GM18870 (cell line): ENCODE measurements around the gene TRMT1.
"Not testable (repeated sequence)": the region's sequence is repeated elsewhere in the genome, so short reads cannot be mapped to it uniquely, and the experiment has no call there.

Experiments
- ATAC-seq: cut with Tn5 transposase; IDR thresholded peaks from one replicate; pipeline ENCODE4 v1.9.1; 2021; ENCODE audit warnings: moderate library complexity; ENCODE audit not compliant: unreplicated experiment

Gene TRMT1

GRCh38 chr19:13150931-13151604, 34.5 kb upstream of the TRMT1 start:
- ATAC-seq, result no peak

DNA sequence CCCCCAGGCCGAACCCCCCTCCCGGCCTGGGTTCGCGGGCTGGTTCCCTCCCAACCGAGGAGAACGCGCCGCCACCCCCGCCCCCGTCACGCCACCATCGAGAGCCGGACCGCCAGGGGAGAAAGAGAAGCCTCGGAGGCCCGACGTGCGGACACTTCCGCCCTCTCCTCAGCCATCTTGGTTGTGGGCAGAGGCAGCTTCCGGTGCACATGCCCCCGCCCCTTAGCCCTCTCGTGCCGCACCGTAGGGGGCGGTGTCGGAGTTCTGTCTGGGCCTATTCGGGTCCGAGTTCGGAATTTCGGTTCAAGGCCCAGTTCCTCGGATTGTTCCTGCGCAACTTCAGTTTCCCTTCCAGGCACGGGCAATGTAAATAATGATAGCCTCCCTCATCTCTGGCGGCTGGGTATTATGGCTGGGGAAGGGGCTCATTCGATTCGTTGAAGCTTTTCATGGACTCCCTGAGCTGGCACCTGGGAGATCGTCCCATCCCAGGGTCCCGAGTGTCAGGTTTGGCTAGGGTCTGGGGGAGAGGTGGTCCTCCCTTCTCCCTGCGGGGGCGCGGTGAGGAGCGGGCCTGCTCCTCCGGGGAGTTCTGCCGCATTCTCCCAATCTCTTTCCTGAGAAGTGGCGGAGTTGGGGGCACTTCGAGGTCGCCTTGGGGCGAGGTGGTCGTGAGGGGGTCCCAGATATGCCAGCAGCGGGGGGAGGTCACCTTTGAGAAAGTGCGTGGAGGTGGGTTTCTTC, 33.8 kb upstream of the TRMT1 start, which contains the start of the genes IER2 and STX10:
IER2 (plus strand) TSS at position 225 of the 744 bp plus-strand sequence. CDS start 2,776 bp downstream, outside the sequence.
STX10 (minus strand) TSS at position 189 of the 744 bp plus-strand sequence. CDS start 202 bp downstream, outside the sequence.
- ATAC-seq, result peak; percentile 30

- ATAC-seq, result no peak
Measured at GRCh38 chr19:13149628-13150186, 33.2 kb upstream of the TRMT1 start.

DNA sequence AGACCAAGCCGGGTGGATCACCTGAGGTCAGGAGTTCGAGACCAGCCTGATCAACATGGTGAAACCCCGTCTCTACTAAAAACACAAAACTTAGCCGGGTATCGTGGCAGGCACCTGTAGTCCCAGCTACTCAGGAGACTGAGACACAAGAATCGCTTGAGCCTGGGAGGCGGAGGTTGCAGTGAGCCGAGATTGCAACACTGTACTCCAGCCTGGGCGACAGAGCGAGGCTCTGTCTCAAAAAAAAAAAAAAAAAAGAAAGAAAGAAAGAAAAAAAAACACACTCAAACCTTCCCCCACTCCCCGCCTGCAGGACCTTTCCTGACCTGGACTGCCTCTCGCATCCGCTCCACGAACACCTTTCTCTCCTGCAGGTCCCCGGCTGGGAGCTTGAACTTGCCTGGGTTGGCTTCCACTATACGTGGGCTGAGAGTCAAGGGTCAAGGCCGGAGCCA, 32.7 kb upstream of the TRMT1 start:
- ATAC-seq, result not testable (repeated sequence)

- ATAC-seq, result no peak
Measured at GRCh38 chr19:13146763-13147563, 30.4 kb upstream of the TRMT1 start.

DNA sequence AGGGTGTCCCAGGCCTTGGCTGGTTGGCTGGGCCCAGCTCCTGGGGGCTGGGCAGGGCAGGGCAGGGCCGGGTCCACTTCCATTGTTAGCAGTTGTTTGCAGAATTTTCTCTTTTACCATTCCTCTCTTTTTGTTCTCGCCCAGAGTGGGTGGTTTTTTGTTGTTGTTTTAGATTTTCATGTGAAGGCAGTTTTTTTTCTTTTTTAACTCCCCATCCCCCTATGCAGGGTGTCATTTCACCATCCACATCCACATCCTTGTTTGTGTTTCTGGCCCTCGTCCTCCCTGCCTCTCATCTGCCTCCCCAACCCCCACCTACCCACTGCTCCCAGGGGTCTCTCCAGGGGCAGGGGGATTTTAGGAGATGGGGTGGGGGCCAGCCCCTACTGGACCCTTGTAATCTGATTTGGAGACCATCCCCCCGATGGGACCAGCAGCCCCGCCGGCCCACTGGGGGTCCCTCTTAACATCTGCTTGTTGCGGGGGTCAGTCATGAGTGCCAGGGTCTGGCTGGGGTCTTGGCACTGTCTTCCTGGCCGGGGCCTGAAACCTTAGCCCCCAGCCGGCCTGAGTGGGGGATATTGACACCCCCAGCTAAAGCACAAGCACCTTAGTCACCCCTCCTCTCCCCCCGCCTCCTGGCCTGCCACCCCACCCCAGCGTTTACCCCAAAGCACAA, 23.2 kb upstream of the TRMT1 start:
- ATAC-seq, result no peak

GRCh38 chr19:13138916-13139198, 22.3 kb upstream of the TRMT1 start:
- ATAC-seq, result no peak

DNA sequence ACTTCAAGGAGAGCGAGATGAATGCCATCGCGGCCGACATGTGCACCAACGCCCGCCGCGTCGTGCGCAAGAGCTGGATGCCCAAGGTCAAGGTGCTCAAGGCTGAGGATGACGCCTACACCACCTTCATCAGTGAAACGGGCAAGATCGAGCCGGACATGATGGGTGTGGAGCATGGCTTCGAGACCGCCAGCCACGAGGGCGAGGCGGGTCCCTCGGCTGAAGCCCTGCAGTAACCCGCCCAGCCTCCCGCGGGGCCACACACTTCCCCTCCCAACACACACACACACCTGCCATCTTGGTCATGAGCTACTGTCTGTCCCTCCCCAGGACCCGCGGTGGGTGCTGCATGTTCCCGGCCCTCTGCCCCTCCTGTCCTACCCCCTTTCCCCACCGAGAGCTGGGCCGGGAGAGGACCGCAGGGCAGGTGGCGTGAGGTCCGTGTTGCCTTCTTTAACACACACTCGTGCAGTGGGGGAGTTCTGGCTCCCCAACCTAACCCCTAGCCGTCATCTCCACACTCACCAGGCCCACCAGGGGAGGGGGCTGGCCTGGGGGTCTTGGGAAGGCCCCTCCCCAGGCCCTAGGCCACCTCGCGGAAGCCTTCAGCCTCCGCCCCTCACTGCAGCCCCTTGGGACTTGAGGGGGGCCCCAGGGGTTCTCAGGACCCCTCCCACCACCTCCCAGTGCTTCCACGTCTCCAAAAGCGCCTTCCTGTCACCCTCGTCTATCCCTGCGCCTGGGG, 21.8 kb upstream of the TRMT1 start:
- ATAC-seq, result no peak

DNA sequence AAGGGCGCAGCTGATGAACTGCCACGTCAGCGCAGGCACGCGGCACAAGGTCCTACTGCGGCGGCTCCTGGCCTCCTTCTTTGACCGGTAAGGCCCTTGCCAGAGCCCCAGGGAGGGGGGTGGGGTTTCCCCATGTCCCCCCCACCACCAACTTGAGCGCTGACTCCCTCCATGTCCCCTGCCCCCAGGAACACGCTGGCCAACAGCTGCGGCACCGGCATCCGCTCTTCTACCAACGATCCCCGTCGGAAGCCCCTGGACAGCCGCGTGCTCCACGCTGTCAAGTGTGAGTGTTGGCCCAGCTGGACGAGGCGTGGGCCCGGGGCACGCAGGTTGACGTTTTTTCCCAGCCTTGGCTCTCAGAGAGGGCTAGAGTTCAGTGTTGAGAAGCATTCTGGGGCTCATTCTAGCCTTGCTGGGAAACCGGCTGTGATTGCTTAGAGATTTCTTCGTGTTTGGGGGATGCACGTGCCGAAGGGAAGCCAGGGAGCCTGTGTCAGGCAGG, 20.8 kb upstream of the TRMT1 start:
- no peak for ATAC-seq

DNA sequence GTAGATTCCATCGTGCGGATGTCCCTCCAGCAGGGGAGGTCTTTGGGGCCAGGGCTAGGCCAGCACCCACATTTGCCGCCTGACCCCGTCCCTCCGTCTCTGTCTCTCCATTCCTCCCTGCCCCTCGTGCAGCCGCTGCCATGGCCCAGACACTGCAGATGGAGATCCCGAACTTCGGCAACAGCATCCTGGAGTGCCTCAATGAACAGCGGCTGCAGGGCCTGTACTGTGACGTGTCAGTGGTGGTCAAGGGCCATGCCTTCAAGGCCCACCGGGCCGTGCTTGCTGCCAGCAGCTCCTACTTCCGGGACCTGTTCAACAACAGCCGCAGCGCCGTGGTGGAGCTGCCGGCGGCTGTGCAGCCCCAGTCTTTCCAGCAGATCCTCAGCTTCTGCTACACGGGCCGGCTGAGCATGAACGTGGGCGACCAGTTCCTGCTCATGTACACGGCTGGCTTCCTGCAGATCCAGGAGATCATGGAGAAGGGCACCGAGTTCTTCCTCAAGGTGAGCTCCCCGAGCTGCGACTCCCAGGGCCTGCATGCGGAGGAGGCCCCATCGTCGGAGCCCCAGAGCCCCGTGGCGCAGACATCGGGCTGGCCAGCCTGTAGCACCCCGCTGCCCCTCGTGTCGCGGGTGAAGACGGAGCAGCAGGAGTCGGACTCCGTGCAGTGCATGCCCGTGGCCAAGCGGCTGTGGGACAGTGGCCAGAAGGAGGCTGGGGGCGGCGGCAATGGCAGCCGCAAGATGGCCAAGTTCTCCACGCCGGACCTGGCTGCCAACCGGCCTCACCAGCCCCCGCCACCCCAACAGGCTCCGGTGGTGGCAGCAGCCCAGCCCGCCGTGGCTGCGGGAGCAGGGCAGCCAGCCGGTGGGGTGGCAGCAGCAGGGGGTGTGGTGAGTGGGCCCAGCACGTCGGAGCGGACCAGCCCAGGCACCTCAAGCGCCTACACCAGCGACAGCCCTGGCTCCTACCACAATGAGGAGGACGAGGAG, 18.8 kb upstream of the TRMT1 start:
- ATAC-seq, result no peak

GRCh38 chr19:13134626-13135025, 18.1 kb upstream of the TRMT1 start:
- no peak for ATAC-seq

- no peak for ATAC-seq
Measured at GRCh38 chr19:13133241-13133870, 16.8 kb upstream of the TRMT1 start.

DNA sequence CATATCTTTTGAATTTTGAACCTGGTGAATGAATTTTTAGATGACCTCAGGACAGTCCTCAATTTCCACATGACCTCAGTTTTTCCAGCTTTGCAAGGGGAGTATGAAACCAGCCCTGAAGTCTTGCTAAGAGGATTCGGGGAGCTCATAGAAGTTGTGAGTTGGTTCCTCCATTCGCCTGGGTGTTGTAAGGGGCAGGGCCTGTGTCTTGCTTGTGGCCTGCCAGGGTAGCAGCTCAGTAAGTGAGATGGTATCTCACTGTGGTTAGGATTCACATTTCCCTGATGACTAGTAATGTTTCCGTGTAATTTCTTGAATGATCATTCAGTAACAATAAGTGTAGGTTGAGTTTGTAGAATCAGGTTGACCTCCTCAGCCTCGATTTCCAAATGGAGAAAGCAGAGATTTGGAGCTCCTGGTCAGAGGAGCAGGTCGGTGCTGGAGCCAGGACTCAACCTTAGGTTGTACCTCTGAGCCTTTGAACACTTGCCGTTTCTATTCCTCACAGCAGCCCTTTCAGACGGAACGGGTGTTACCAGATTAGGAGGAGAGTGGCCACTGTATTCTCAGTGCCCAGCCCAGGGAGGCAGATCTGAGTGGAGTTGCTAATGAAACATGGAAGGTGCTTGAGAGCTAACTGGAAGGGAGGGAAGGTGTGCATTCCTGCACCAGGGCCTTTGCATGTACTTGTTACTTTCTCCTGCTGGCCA, 16.1 kb upstream of the TRMT1 start:
- ATAC-seq, result no peak

GRCh38 chr19:13130886-13131490, 14.4 kb upstream of the TRMT1 start:
- ATAC-seq, result no peak

DNA sequence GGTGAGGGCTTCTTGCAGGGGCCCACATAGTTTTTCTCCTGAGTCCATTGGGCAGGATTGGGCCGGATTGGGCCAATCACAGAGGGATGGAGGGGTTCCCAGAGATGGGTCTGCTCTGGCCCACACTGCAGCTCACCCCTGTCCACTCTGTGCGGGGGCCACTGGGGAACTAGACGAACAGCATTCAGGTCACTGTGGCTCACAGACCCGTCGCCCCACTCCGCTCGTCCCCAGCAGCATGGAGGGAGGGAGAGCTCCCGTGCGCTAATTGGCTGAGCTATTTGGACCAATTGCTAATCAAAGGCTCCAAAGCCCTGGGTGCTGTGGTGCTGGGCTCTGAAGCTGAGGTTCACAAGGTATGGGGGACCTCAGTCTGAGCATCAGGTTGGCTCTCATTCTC, 12.8 kb upstream of the TRMT1 start:
- no peak for ATAC-seq

GRCh38 chr19:13128583-13128982, 12.0 kb upstream of the TRMT1 start:
- ATAC-seq, result no peak
